ENCODE results near the gene NCF1.
"Not testable (repeated sequence)": the region's sequence is repeated elsewhere in the genome, so short reads cannot be mapped to it uniquely, and the experiment has no call there.

NCF1 gene

GRCh38 chr7:74773760-74774750 lies at the start of gene NCF1:
TSS of gene NCF1 (plus strand) at chr7:74774011. CDS start at chr7:74774032, 21 bp downstream.
- not testable (repeated sequence) for H3K27ac ChIP-seq, H3K4me3 ChIP-seq

GRCh38 chr7:74725840-74726239 lies 48.0 kb upstream of the NCF1 start:
- H3K27ac ChIP-seq = no peak overlapping the region

GRCh38 chr7:74726309-74727101 lies 47.3 kb upstream of the NCF1 start:
- H3K4me3 ChIP-seq = no peak overlapping the region
- H3K27ac ChIP-seq = no peak overlapping the region

More at GRCh38 chr7:74725840-74726239, 48.0 kb upstream of the NCF1 start:
- no peak overlapping the region for H3K4me3 ChIP-seq

- H3K27ac ChIP-seq, H3K4me3 ChIP-seq: not testable (repeated sequence)
Measured at GRCh38 chr7:74728686-74729085, 45.1 kb upstream of the NCF1 start.

- not testable (repeated sequence) for H3K4me3 ChIP-seq, H3K27ac ChIP-seq
Measured at GRCh38 chr7:74730186-74730585, 43.6 kb upstream of the NCF1 start.

- not testable (repeated sequence) for H3K27ac ChIP-seq, H3K4me3 ChIP-seq
Measured at GRCh38 chr7:74739974-74740703, 33.7 kb upstream of the NCF1 start.

- H3K27ac ChIP-seq, H3K4me3 ChIP-seq: not testable (repeated sequence)
Measured at GRCh38 chr7:74743936-74744557, 29.8 kb upstream of the NCF1 start.

- not testable (repeated sequence) for H3K27ac ChIP-seq, H3K4me3 ChIP-seq
Measured at GRCh38 chr7:74753921-74754482, 19.8 kb upstream of the NCF1 start.

- not testable (repeated sequence) for H3K4me3 ChIP-seq, H3K27ac ChIP-seq
Measured at GRCh38 chr7:74756673-74757072, 17.1 kb upstream of the NCF1 start.

- H3K27ac ChIP-seq, H3K4me3 ChIP-seq: not testable (repeated sequence)
Measured at GRCh38 chr7:74758268-74758667, 15.5 kb upstream of the NCF1 start.

- not testable (repeated sequence) for H3K27ac ChIP-seq, H3K4me3 ChIP-seq
Measured at GRCh38 chr7:74758982-74759381, 14.8 kb upstream of the NCF1 start.

GRCh38 chr7:74765205-74765918 lies 8.4 kb upstream of the NCF1 start:
- H3K4me3 ChIP-seq, H3K27ac ChIP-seq: not testable (repeated sequence)

- H3K27ac ChIP-seq, H3K4me3 ChIP-seq: not testable (repeated sequence)
Measured at GRCh38 chr7:74766509-74766908, 7.3 kb upstream of the NCF1 start.

- H3K4me3 ChIP-seq, H3K27ac ChIP-seq: not testable (repeated sequence)
Measured at GRCh38 chr7:74766991-74767390, 6.8 kb upstream of the NCF1 start.

GRCh38 chr7:74770062-74770461 lies 3.7 kb upstream of the NCF1 start:
- H3K4me3 ChIP-seq, H3K27ac ChIP-seq: not testable (repeated sequence)

- H3K4me3 ChIP-seq, H3K27ac ChIP-seq: not testable (repeated sequence)
Measured at GRCh38 chr7:74772093-74772492, 1.7 kb upstream of the NCF1 start.

GRCh38 chr7:74775111-74775510 lies 1.3 kb downstream of the NCF1 start:
- not testable (repeated sequence) for H3K27ac ChIP-seq, H3K4me3 ChIP-seq

GRCh38 chr7:74779053-74779452 lies 5.2 kb downstream of the NCF1 start:
- not testable (repeated sequence) for H3K4me3 ChIP-seq, H3K27ac ChIP-seq

- H3K4me3 ChIP-seq, H3K27ac ChIP-seq: not testable (repeated sequence)
Measured at GRCh38 chr7:74781746-74782145, 7.9 kb downstream of the NCF1 start.

Measured in skin epidermis (tissue), 12 donors.